H1 (cell line): Measurements from ENCODE around the gene PFKFB3. TPM values are rescaled to one million over a fixed set of nuclear protein-coding genes. Genes with fewer than 3 reads are reported as not detected.
"Not testable (repeated sequence)": the region's sequence is repeated elsewhere in the genome, so short reads cannot be mapped to it uniquely, and the experiment has no call there.

Source experiments
- CTCF ChIA-PET: fragments of 300-600 bp; sonication (Branson Sonifier 250); formaldehyde crosslinking; loops from one replicate; lab custom pipeline; 2021; ENCODE audit not compliant: partially characterized antibody; lab: Charles Lee
- POLR2A ChIA-PET: fragments of 300-600 bp; sonication (Branson Sonifier 250); formaldehyde crosslinking; loops from one replicate; lab custom pipeline; 2021; ENCODE audit warnings: inconsistent platforms; ENCODE audit not compliant: partially characterized antibody; lab: Charles Lee
- DNase-seq, 2 experiments: peaks; one replicate each; pipeline versions ENCODE4 v3.0.0 to v3.0.0-alpha.2; 2010 to 2022; ENCODE audit warnings: low spot score in 2 of 2, low read depth in 1 of 2, mixed read lengths in 1 of 2
- FAIRE-seq: peaks from 2 replicates; lab custom pipeline; 2011; peaks lifted over from hg19 to GRCh38; lab: Jason Lieb, UNC
- H2AFZ ChIP-seq: 2 replicates; pipeline ENCODE4 v1.8.1; 2012; ENCODE audit warnings: low read length, inconsistent platforms
- H2AK5ac ChIP-seq: 2 replicates; pipeline ENCODE4 v1.6.1; 2013; ENCODE audit warnings: low read depth, low read length
- H2BK120ac ChIP-seq: replicated peaks from 2 replicates; pipeline ENCODE3; 2013; ENCODE audit warnings: low read depth, low read length, inconsistent platforms
- H2BK12ac ChIP-seq: 2 replicates; pipeline ENCODE4 v1.6.1; 2013; ENCODE audit warnings: low read depth, low read length
- H2BK15ac ChIP-seq: 2 replicates; pipeline ENCODE4 v1.6.1; 2013; ENCODE audit warnings: low read length
- H2BK20ac ChIP-seq: 2 replicates; pipeline ENCODE4 v1.6.1; 2013; ENCODE audit warnings: low read length
- H2BK5ac ChIP-seq: 2 replicates; pipeline ENCODE4 v1.6.1; 2013; ENCODE audit warnings: low read depth, low read length
- H3K14ac ChIP-seq: 2 replicates; pipeline ENCODE4 v1.6.1; 2013; ENCODE audit warnings: inconsistent platforms; ENCODE audit not compliant: insufficient read length
- H3K18ac ChIP-seq: 2 replicates; pipeline ENCODE4 v1.6.1; 2013; ENCODE audit warnings: low read length; ENCODE audit errors: extremely low read depth
- H3K23ac ChIP-seq: 2 replicates; pipeline ENCODE4 v1.6.1; 2013; ENCODE audit warnings: inconsistent platforms; ENCODE audit not compliant: insufficient read length
- H3K23me2 ChIP-seq: 2 replicates; pipeline ENCODE4 v1.6.1; 2013; ENCODE audit warnings: low read depth, low read length
- H3K27ac ChIP-seq: 2 replicates; pipeline ENCODE4 v1.6.1; 2011; ENCODE audit warnings: low read depth, low read length, inconsistent platforms
- H3K27me3 ChIP-seq, 4 experiments: replicated peaks in 1 of 4; 1 replicate in 1 of 4; 2 replicates in 3 of 4; pipeline versions ENCODE4 v1.6.1 to v1.8.1; 2011 to 2013; ENCODE audit warnings: low read length in 3 of 4, mild to moderate bottlenecking in 3 of 4, inconsistent platforms in 2 of 4, mixed read lengths in 2 of 4, moderate library complexity in 1 of 4; ENCODE audit not compliant: control insufficient read depth in 3 of 4, insufficient read depth in 3 of 4; ENCODE audit errors: extremely low read depth in 1 of 4
- H3K36me3 ChIP-seq, 4 experiments: 2 replicates each; pipeline versions ENCODE4 v1.6.1 to v1.8.1; 2011 to 2013; ENCODE audit warnings: mild to moderate bottlenecking in 4 of 4, low read length in 3 of 4, moderate library complexity in 2 of 4, control low read depth in 1 of 4, inconsistent platforms in 1 of 4; ENCODE audit not compliant: insufficient read depth in 4 of 4, control insufficient read depth in 2 of 4
- H3K4ac ChIP-seq: replicated peaks from 2 replicates; pipeline ENCODE3; 2013; ENCODE audit warnings: low read length, low read depth, mixed read lengths, inconsistent platforms; ENCODE audit not compliant: insufficient read length
- H3K4me1 ChIP-seq, 4 experiments: replicated peaks in 1 of 4; 1 replicate in 1 of 4; 2 replicates in 3 of 4; pipeline versions ENCODE4 v1.6.1 to v1.8.1; 2011 to 2013; ENCODE audit warnings: low read length in 3 of 4, inconsistent platforms in 2 of 4, mixed read lengths in 1 of 4; ENCODE audit not compliant: insufficient read depth in 4 of 4, control insufficient read depth in 3 of 4
- H3K4me2 ChIP-seq, 2 experiments: 2 replicates each; pipeline versions ENCODE4 v1.6.1 to v1.8.1; 2011 to 2013; ENCODE audit warnings: low read depth in 2 of 2, low read length in 2 of 2, control low read depth in 1 of 2, inconsistent platforms in 1 of 2, mild to moderate bottlenecking in 1 of 2; ENCODE audit not compliant: insufficient read depth in 1 of 2
- H3K4me3 ChIP-seq, 4 experiments: fragments of 200-600, 300-600 bp in 1 of 4; sonication (generic), shearing (Covaris generic), sonication (Bioruptor Twin) in 1 of 4; 2 replicates each; pipeline versions ENCODE4 v1.5.1 to v1.8.1; 2011 to 2016; ENCODE audit warnings: low read length in 4 of 4, low read depth in 3 of 4, control low read depth in 2 of 4, inconsistent platforms in 2 of 4, mild to moderate bottlenecking in 2 of 4, mixed read lengths in 1 of 4, moderate library complexity in 1 of 4; ENCODE audit not compliant: insufficient read depth in 2 of 4; ENCODE audit errors: extremely low read depth in 1 of 4
- H3K56ac ChIP-seq: replicated peaks from 2 replicates; pipeline ENCODE3; 2013; ENCODE audit warnings: low read depth, mild to moderate bottlenecking, mixed read lengths, low read length, inconsistent platforms; ENCODE audit not compliant: insufficient read length
- H3K79me1 ChIP-seq: 2 replicates; pipeline ENCODE4 v1.6.1; 2013; ENCODE audit warnings: low read depth, low read length, control low read depth
- H3K79me2 ChIP-seq, 2 experiments: 2 replicates each; pipeline versions ENCODE4 v1.6.1 to v1.8.1; 2012 to 2013; ENCODE audit warnings: low read length in 2 of 2, mild to moderate bottlenecking in 2 of 2, inconsistent platforms in 1 of 2; ENCODE audit not compliant: insufficient read depth in 2 of 2, control insufficient read depth in 1 of 2
- H3K9ac ChIP-seq, 4 experiments: replicated peaks in 1 of 4; 1 replicate in 1 of 4; 2 replicates in 3 of 4; pipeline versions ENCODE4 v1.6.1 to v1.8.1; 2011 to 2013; ENCODE audit warnings: low read depth in 3 of 4, low read length in 3 of 4, control low read depth in 2 of 4, mild to moderate bottlenecking in 2 of 4, moderate library complexity in 2 of 4, inconsistent platforms in 1 of 4; ENCODE audit errors: extremely low read depth in 1 of 4
- H3K9me3 ChIP-seq, 2 experiments: 2 replicates each; pipeline versions ENCODE4 v1.6.1 to v1.8.1; 2012 to 2013; ENCODE audit warnings: mild to moderate bottlenecking in 2 of 2, moderate library complexity in 2 of 2, control low read depth in 1 of 2, inconsistent platforms in 1 of 2, low read depth in 1 of 2, low read length in 1 of 2, mixed read lengths in 1 of 2; ENCODE audit not compliant: insufficient read depth in 2 of 2
- H4K20me1 ChIP-seq, 2 experiments: replicated peaks in 1 of 2; 2 replicates each; pipeline versions ENCODE3 to v1.8.1; 2011 to 2013; ENCODE audit warnings: inconsistent platforms in 2 of 2, low read length in 2 of 2, mild to moderate bottlenecking in 1 of 2; ENCODE audit not compliant: insufficient read depth in 2 of 2, control insufficient read depth in 1 of 2
- H4K5ac ChIP-seq: 2 replicates; pipeline ENCODE4 v1.6.1; 2013; ENCODE audit warnings: low read length, low read depth, mixed read lengths, inconsistent platforms; ENCODE audit not compliant: insufficient read length
- H4K8ac ChIP-seq: 2 replicates; pipeline ENCODE4 v1.8.0; 2013; ENCODE audit warnings: mild to moderate bottlenecking, moderate library complexity, low read length, inconsistent platforms; ENCODE audit not compliant: insufficient read depth; ENCODE audit errors: extremely low read depth
- H4K91ac ChIP-seq: replicated peaks from 2 replicates; pipeline ENCODE3; 2013; ENCODE audit warnings: low read length, mixed read lengths, inconsistent platforms; ENCODE audit not compliant: insufficient read length
- BCL11A ChIP-seq, 2 experiments: IDR thresholded peaks; one replicate each; pipeline ENCODE4 v1.6.1; 2011; ENCODE audit warnings: low read depth in 2 of 2, low read length in 2 of 2, mild to moderate bottlenecking in 2 of 2
- CHD2 ChIP-seq: IDR thresholded peaks from 2 replicates; pipeline ENCODE4 v1.6.1; 2012; ENCODE audit warnings: low read length, improper control_type of control experiment
- RFX5 ChIP-seq: IDR thresholded peaks from 2 replicates; pipeline ENCODE4 v1.6.1; 2011; ENCODE audit warnings: low read depth, low read length, improper control_type of control experiment, borderline replicate concordance
- SAP30 ChIP-seq: fragments of 300-600 bp; sonication (generic); IDR thresholded peaks from 2 replicates; pipeline ENCODE4 v1.7.1; 2012; ENCODE audit warnings: low read length, moderate library complexity, mild to moderate bottlenecking, inconsistent platforms; ENCODE audit not compliant: insufficient read depth, insufficient replicate concordance
- TAF1 ChIP-seq: IDR thresholded peaks from 2 replicates; pipeline ENCODE4 v1.6.1; 2011; ENCODE audit warnings: mild to moderate bottlenecking, low read depth, low read length
- USF2 ChIP-seq: IDR thresholded peaks from 2 replicates; pipeline ENCODE4 v1.6.1; 2011; ENCODE audit warnings: low read length, improper control_type of control experiment
- WGBS, 2 experiments: shearing (Covaris generic) in 1 of 2; methylation state at CpG; one replicate each; pipeline versions ENCODE4 v1.1.6 to v1.1.7; 2013 to 2015; ENCODE audit warnings: low lambda C conversion rate in 2 of 2, mixed read lengths in 2 of 2, inconsistent platforms in 1 of 2, low coverage in 1 of 2, missing lambda C conversion rate in 1 of 2; ENCODE audit not compliant: insufficient replicate concordance in 2 of 2, insufficient coverage in 1 of 2, insufficient read length in 1 of 2; ENCODE audit errors: extremely low coverage in 1 of 2, missing lambda C conversion rate in 1 of 2; 5-methylcytosine and 5-hydroxymethylcytosine counted together
- polyA plus RNA-seq, 7 experiments: library from polyadenylated mRNA; depleted of rRNA in 3 of 7; stranded (reverse) in 5 of 7; unstranded in 2 of 7; fragments of >200 nt in 5 of 7; fragments of 200-250 nt in 2 of 7; gene quantifications; 1 replicate in 5 of 7; 2 replicates in 1 of 7; 4 replicates in 1 of 7; pipeline versions ENCODE4 v1.2.1 to v1.2.3, GENCODE V29; 2011 to 2013; ENCODE audit warnings: missing spikeins in 2 of 7, mixed read lengths in 2 of 7
- total RNA-seq: library from RNA; stranded (reverse); fragmentation: NEBNext Ultra II Directional; extraction: Animal tissue kit (Norgen Biotek cat#: 25700); gene quantifications from 2 replicates; pipeline ENCODE4 v1.2.1, GENCODE V29; 2021

PFKFB3 gene
- total and polyA plus RNA-seq, 2 of the 8 experiments (the other 6 are each of a cell fraction or from before 2014, with no cell fraction given), result 15.6 to 32.0 TPM

- no peak for TF ChIP-seq TAF1
- no peak for TF ChIP-seq CHD2
- TF ChIP-seq SAP30, result no peak
- TF ChIP-seq RFX5, result no peak
- no peak for TF ChIP-seq USF2
- TF ChIP-seq BCL11A (IDR thresholded peaks at IDR 0.05; ENCODE audit: low read depth in 2 of 2, low read length in 2 of 2), result no peak
These were observed 11.2 kb upstream of the PFKFB3 start (continued) for GRCh38 chr10:6191569-6191968.

GRCh38 chr10:6193342-6193741 is 9.4 kb upstream of the PFKFB3 start:
- not testable (repeated sequence) for H3K23me2 ChIP-seq, H4K20me1 ChIP-seq, H3K18ac ChIP-seq, H4K8ac ChIP-seq, FAIRE-seq, H3K4ac ChIP-seq, H4K5ac ChIP-seq, H3K4me2 ChIP-seq, H3K79me1 ChIP-seq, H3K27me3 ChIP-seq, H3K14ac ChIP-seq, H2AK5ac ChIP-seq, H3K9ac ChIP-seq, H2BK15ac ChIP-seq, DNase-seq, H2BK12ac ChIP-seq, H3K23ac ChIP-seq, H2BK5ac ChIP-seq, H3K56ac ChIP-seq, H3K27ac ChIP-seq, H2AFZ ChIP-seq, H3K79me2 ChIP-seq, H2BK120ac ChIP-seq, H4K91ac ChIP-seq, H3K9me3 ChIP-seq, H3K4me3 ChIP-seq, H2BK20ac ChIP-seq, H3K36me3 ChIP-seq, H3K4me1 ChIP-seq
- WGBS, 2 experiments, result 88% methylated on average over 5 of the region's 5 CpGs; no CpG with 5 or more reads in 1 of the 2 experiments
- CTCF ChIA-PET, result interaction anchor here (1.0 to 2.8 kb wide), 2 partner anchors 10 to 209 kb away, joined by 4 to 12 read pairs; partner anchors contain the start of gene PFKFB3
- POLR2A ChIA-PET, result interaction anchor here (2.1 kb wide), 1 partner anchor 9 kb away, joined by 11 read pairs; the partner anchor contains the start of gene PFKFB3
